Measurements from ENCODE around the gene EXOC2.

EXOC2 gene, protein sequence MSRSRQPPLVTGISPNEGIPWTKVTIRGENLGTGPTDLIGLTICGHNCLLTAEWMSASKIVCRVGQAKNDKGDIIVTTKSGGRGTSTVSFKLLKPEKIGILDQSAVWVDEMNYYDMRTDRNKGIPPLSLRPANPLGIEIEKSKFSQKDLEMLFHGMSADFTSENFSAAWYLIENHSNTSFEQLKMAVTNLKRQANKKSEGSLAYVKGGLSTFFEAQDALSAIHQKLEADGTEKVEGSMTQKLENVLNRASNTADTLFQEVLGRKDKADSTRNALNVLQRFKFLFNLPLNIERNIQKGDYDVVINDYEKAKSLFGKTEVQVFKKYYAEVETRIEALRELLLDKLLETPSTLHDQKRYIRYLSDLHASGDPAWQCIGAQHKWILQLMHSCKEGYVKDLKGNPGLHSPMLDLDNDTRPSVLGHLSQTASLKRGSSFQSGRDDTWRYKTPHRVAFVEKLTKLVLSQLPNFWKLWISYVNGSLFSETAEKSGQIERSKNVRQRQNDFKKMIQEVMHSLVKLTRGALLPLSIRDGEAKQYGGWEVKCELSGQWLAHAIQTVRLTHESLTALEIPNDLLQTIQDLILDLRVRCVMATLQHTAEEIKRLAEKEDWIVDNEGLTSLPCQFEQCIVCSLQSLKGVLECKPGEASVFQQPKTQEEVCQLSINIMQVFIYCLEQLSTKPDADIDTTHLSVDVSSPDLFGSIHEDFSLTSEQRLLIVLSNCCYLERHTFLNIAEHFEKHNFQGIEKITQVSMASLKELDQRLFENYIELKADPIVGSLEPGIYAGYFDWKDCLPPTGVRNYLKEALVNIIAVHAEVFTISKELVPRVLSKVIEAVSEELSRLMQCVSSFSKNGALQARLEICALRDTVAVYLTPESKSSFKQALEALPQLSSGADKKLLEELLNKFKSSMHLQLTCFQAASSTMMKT

DNA sequence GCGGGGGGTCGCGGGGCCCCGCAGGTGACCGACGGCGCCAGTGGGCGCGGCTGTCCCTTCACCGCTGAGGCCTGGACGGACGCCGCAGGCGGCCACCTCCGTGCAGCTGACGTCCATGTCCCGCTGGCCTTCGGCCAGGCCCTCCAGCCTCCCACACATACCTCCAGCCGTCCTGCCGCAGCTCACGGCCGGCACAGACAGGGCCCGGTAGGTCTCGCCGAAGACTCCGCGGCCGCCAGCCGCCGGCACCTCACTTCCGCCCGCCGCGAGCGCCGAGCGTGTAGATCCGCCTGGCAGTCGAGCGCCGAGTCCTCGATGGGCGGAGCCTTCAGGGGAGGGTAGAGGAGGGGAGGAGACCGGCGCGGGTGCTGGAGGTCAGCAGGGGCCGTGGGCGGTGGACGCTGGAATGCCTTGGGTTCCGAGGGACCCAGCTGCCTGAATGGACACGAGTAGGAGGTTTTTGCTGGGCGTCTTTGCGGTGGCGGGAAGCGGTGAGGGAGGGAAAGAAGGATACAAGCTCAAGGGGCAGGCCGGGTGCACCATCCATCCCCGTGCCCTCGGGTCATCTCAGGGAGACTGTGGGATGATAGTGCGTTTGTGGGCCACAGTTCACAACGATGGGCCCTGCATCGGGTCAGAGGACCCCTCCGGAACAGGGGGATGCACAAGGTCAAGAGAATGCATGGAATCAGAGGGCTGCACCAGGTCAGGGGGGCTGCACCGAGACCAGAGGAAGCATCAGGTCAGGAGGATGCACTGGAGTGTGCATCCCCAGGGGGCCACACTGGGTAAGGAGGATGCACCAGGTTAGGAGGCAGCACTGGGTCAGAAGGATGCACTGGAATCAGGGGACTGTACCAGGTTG, at the start of gene EXOC2:
Gene EXOC2, minus strand, starts transcription at position 282 of the 865 bp plus-strand sequence. CDS start 55,321 bp downstream, outside the sequence.
- DNase-seq = peak; percentile 57

DNA sequence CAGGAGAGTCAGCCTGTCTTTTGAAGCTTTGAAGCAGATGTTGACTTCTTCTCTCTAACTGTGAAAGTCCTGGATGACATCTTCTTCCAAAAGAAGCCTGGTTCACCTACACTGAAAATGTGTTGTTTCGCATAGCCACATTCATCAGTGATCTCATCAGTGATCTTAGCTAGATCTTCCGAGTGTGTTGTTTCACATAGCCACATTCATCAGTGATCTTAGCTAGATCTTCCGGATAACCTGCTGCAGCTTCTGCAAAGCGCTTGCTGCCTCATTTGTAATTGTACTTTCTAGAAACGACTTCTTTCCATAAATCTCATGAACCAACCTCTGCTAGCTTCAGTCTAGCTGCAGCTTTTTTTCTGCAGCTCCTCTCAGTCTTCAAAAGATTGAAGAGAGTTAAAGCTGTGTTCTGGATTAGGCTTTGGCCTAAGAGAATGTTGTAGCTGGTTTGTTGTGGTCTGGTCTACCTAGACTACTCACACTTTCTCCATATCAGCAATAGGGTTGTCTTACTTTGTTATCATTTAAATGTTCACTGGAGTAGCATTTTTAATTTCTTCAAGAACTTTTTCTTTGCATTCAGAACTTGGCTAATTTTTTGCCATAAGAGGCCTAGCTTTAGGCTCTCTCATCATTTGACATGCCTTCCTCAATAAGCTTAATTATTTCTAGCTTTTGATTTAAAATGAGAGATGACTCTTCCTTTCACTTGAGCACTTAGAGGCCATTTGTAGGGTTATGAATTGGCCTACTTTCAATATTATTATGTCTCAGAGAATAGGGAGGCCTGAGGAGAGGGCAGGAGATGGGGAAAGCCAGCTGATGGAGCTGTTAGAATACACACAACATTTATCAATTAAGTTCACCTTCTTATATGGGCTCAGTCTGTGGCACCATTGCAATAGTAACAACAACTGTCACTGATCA, 48.7 kb upstream of the EXOC2 start:
- no peak for DNase-seq

DNA sequence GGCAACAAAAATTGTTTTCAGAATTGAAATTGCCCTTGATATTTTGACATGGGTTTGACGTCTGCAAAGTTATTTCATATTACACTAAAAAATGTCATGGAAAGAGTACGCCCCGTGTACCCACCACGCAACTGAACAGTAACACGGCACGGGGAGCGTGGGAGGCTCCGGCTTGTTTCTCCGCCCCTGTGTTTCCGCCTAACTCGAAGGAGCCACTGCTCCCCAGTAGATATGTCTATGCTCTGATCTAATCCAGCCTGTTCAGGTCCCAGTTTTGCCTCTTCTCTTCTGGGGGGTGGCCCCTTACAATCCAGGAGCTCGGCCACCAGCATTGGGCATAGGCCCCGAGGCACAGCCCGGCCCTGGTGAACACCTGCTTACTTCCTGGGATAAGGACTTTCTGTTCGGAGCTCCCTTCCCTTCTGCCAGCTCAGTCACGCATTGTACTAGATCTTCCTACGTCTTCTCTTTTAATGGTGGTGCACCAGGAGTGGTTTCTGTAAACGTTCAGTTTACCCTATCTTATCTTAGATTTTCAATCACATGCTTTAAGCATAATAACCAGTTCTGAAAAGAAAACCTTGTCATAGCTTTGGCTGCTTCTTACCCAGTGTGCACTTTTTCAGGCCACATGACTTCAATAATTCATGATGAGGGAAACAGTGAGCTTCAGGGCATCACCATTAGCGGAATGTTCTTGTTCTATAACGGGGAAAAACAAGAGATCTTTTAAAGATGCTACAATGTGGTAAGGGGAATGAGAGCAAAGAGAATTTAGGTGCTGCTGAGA, 43.9 kb upstream of the EXOC2 start:
- no peak for DNase-seq

DNA sequence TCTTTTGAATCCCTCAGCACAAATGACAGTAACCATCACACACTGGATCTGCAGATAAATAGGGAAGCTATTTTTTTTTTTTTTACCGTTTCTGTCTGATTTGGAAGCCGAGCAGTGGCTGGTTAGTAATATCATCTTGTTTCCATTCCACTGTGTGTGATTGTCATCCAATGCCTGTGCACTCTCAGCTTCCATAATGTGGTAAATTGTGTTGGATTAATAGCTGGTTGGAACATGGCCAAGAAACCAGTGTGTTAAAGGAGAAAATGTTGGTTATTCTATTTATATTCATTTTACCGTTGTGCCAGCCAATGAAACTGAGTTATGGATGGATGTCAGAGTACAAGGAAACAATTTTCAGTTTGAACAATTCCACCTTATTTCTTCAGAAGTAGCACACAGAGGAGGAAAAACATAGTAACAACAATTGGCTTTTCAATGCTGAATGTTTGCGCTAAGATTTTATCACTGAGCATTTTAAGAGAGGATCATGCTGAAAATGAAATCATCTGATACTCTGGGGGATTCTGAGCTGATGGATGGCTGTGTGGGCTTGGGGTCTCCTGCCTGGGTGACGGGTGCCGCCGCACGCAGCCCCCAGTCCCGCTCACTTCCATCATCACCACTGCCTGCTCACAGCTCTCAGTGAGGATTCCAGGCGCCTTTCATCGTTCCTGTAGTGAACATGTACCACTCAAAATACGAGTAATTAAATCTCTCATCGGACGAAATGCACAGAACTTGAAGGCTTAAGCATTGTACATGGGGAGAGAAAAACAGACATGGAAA, 40.7 kb upstream of the EXOC2 start:
- DNase-seq = no peak

DNA sequence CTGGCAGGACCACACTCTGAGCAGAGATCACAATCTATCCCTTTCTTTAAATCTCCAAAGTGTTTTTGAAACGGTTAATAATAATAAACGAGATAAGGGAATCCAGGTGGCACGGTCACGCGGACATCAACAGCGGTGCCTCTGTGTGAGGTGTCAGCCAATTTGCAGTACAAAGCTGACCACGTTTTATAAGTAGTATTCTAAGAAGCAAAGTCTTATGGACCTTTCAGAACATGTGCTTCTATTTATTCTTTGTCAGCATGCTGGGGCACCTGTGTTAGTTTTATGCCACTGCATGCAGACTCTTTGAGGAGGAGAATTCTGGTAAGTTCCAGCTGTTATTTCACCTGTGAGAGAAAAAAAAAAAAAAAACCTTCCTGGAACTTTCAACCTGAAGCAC, 39.0 kb upstream of the EXOC2 start:
- DNase-seq = no peak

DNA sequence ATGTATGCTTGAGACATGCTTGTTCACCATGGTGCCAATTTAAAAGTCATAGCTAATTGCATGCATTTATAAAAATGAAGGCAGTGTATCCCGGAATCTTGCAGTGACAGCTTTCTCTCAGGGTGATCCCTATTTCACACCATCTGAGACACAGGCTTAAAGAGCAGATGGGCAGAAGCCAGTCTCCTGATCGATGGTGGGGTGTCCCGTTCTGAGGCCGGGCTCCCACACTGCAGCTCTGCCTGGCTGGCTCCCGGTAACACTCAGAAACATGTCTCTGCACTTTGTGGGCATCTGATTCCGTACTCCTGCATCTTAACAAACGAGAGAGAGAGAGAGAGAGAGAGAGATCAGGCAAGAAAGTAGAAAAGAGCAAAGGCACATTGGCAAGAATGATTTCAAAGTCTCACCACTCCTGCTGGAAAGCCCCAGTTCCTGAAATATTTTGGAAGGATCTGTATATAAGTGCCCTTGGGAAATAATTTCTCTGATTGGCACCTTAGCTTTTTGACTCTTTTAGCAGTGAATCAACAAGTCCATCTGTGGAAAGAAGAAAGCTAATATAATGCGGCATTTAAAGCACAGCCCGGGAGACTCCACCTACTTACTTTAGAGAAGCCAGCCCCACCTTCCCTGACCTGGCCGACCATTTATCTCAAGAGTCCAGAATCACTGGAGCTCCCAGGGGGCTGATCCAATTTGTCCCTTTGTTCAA, 36.8 kb upstream of the EXOC2 start:
- DNase-seq = no peak

DNA sequence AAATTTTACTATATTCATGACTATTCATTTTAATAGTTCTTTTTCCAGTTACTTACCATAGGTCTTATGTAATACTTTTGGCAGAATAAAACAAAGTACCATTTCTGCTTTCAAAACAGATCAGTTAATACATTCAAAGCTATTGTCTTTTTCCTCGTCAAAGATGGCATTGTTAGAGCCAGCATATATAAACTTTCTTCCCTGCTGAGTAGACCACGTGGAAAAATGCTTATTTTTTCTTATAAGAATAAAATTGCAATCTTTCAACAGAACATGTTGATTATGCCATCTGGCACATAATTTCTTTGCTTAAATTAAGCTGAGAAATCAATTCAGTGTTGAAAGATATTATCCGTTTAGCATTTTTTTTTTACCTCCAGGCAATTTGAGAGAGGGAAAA, 34.9 kb upstream of the EXOC2 start:
- DNase-seq = no peak

DNA sequence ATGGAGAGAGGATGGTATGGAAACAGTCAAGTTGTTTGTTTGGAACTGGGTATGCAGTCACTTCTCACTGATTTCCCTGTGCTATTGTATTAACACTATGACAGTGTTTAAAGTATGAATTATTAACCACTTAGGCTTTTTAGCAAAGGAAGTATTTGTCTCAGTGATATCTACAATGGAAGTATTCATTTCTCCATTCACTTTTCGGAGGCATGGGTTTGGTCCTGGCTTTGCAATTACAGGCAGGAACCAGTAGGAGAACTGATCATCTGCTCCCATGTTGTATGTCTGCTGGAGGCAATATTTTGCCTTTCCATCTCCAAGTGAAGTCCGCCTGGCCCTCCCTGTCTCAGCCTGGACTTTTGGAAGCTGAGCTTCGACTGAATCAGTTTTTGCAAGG, 30.6 kb upstream of the EXOC2 start:
- no peak for DNase-seq

DNA sequence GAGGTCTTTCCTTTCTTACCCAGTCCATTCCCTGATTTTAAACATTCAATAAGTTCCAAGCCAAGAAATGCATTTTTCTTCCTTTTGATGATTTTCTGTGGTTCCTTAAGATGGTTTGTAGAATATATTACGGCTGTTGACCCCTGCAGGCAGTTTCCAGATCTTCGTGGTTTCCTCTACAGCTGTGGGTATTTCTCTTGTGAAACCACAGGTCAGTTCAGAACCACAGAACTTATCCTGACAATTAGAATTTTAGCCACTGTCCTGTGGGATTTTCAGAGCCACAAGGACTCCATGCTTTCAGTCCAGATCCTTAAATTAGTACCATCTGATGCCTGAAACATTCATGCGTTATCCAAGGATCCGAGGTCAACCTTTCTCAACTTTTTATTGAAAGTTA, 29.7 kb upstream of the EXOC2 start:
- no peak for DNase-seq

DNA sequence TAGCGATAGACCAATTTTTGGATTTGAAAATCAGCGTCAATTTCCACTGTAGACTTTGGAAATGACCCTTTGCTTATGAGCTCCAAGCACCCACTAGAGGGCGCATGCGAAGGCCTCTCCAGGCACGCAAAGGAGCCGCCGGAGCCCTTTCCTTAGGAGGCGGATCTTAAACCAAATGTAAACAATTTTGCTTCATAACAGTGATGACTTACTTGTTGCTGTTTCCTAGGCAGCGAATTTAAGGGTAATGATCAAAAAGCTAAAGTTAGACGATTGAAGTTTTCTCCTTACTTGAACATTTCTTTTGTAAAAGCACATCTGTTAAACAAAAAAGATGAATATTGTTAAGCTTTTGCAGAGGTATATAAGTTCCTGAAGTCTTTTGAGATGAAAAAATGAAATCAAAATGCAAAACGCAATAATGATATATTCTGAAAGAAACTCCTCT, 29.2 kb upstream of the EXOC2 start:
- DNase-seq = peak; percentile 2

DNA sequence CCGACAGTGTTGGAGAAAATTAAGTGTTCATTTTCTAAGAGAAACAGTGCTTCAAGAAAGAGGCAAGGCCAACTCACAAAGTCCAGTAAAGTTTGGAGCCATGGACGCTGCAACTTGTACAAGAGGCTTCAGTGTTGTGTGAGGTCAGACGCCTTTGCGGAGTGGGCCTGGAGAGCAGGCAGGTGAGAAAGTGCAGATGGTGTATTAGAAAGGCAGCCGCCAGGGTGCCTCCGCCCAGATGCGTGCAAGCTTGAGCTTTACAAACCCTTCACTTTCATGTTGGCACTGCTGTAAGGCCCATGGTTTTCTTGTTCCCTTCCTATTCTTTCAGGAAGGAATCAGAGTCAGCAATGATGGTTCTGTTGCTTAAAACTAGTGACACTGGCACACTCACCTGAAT, 25.4 kb upstream of the EXOC2 start:
- no peak for DNase-seq

DNA sequence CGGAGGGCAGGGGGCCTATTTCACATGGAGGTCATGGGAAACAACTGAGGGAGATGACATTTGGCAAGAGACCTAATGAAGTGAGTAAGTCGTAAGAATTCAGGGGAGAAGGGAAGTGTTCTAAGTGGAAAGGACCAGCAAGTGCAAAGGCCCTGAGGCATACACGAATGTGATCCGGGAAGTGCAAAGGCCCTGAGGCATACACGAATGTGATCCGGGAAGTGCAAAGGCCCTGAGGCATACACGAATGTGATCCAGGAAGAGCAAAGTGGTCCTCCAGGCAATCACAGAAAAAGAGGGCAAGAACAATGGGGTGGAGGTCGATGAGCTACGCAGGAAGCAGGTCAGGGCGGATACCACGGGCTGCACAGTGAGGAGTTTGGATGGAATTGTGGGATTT, 24.2 kb upstream of the EXOC2 start:
- DNase-seq = no peak

DNA sequence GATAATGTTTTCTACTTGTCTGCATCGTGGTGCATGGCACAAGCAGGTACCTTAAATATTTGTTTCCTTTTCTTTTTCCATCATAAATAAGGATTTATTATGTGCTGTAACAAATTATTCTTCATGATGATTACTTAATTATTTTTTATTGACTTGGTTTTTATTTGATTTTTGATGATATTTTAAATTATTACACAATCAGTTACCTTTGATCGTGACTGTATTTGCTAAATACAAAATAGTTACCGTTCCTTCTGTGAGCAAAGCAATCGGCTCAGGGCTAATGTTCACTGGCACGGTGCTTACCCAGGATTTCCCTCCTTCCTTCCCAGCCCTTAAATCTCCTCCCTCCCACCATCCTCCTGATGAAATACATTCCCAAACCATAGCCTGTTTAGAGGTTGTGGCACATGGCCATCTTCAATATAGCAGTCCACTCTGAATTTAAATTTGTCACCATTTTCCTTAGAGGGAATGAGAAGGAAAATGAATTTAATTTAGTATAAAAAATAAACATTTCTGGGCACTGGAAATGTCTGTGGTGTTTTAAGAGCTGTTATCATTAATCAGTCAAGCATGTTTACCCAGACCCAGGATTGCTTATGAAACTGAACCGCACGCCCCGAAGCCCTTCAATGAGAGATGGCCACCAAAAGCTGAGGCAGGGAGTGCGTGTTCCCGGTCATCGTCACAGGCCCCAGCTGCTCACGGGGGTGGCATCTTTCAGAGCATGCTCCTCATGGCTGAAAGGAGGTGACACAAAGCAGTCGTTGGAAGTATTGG, 23.0 kb upstream of the EXOC2 start:
- no peak for DNase-seq

DNA sequence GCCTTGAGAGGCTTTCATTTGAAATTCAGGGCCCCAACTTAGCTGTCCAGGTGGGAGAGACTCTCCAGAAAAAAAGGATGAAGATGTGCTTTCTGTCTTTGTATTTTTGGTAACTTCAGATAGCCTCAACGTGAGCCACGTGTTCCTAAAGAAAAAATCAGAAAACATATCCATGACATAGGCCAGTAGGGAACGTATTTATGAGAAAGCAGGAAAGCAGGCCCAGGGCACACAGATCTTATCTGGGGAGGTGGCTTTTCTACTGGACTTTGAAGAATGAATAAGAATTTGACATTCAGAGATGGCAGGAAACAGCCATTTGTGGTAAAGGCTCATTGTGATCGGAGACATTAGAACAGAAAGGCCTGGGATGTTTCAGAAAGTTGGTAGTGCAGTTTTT, 21.2 kb upstream of the EXOC2 start:
- DNase-seq = no peak

DNA sequence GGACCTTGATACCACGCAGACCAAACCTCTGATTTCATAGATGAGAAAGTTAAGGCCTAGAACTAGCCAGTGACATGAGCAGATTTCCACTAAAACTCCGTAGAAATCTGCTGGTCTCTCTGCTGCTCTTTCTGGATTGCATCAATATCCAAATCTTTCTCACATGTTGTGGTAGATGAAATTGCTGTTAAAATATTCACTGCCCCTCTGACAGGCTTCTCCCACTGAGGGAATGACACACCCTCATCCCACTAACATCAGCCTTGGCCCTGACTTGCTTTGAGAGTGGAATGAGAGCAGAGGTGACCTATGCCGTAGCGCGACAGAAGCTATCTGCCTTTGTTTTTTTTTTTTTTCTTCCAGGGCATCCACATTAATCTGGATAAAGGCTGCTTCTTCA, 20.4 kb upstream of the EXOC2 start:
- no peak for DNase-seq

DNA sequence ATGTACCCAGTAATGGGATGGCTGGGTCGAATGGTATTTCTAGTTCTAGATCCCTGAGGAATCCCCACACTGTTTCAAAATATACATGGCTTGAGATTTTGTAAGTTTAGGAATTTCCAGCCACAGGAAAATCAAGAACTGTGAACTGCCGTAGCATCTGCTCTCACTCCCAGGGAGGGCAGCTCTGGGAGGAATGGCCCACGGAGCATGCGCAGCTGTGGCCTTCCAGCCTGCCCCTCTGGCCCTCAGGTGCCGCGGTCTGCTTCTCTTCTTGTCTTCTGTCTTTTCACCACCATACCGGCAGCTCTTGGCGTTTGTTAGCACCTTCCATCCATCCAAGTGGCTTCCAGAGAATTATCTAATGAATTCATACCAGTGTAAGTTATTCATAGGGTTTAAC, 19.9 kb upstream of the EXOC2 start:
- DNase-seq = no peak

DNA sequence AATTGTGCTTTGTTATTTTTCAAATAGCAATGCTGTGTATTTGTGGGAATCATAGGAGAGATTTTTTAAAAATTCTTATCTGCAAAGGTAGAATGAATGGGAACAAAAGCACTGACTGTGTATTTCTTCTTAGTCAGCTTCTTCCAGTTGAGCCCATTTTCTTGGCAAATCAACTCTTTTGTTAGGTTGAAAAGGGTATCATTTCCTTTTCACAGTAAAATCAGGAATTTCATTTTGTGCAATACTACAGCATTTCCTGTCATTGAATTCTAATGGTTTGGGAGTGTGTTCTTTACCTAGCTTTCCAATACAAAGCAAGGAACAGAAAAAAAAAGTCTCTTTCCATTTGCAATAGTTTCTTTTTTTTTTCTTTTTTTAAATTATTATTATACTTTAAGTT, 19.0 kb upstream of the EXOC2 start:
- no peak for DNase-seq

All from NCI-H510A treated with DMSO at 0.1 percent for 48 hours (cell line).